CD4-positive, alpha-beta T cell (primary cell): ENCODE measurements around the gene SH3BGR. TPM values are rescaled to one million over a fixed set of nuclear protein-coding genes. Genes with fewer than 3 reads are reported as not detected.

ENCODE experiments used
- ATAC-seq: fragments of 200-7000 bp; cut with Tn5 transposase; one replicate; pipeline ENCODE4 v1.10.0; 2022; ENCODE audit warnings: mild to moderate bottlenecking; ENCODE audit not compliant: poor library complexity
- CTCF ChIA-PET: fragments of 350-600 bp; sonication (Branson Sonifier 250); formaldehyde crosslinking; loops from one replicate; lab custom pipeline; 2021; ENCODE audit warnings: antibody characterized with exemption, inconsistent platforms; lab: Charles Lee
- POLR2A ChIA-PET: fragments of 350-600 bp; sonication (Branson Sonifier 250); formaldehyde crosslinking; loops from one replicate; lab custom pipeline; 2021; ENCODE audit warnings: antibody characterized with exemption, inconsistent platforms; lab: Charles Lee
- DNase-seq, 14 experiments: peaks; one replicate each; pipeline ENCODE4 v3.0.0-alpha.2; 2013 to 2020; ENCODE audit warnings: mixed read lengths in 2 of 14
- H3K27ac ChIP-seq, 2 donors: one replicate each; pipeline versions ENCODE4 v1.5.1 to v1.7.0; 2013; ENCODE audit warnings: low read length in 2 of 2, low read depth in 1 of 2, mild to moderate bottlenecking in 1 of 2
- H3K27me3 ChIP-seq, 2 experiments: 1 replicate in 1 of 2; 2 replicates in 1 of 2; pipeline versions ENCODE4 v1.6.1 to v1.7.0; 2013; ENCODE audit warnings: low read length in 2 of 2, control low read depth in 1 of 2, mild to moderate bottlenecking in 1 of 2, moderate library complexity in 1 of 2; ENCODE audit not compliant: insufficient read depth in 2 of 2, control insufficient read depth in 1 of 2
- H3K36me3 ChIP-seq: one replicate; pipeline ENCODE4 v1.6.1; 2013; ENCODE audit warnings: low read length, control low read depth; ENCODE audit not compliant: insufficient read depth
- H3K4me1 ChIP-seq: one replicate; pipeline ENCODE4 v1.6.1; 2013; ENCODE audit warnings: low read length, control low read depth; ENCODE audit not compliant: insufficient read depth
- H3K4me3 ChIP-seq: one replicate; pipeline ENCODE4 v1.5.1; 2013; ENCODE audit warnings: mild to moderate bottlenecking, low read length, moderate library complexity
- H3K9me3 ChIP-seq, 2 experiments: 1 replicate in 1 of 2; 2 replicates in 1 of 2; pipeline versions ENCODE4 v1.6.1 to v1.7.0; 2013; ENCODE audit warnings: low read length in 2 of 2, mild to moderate bottlenecking in 2 of 2, control low read depth in 1 of 2, moderate library complexity in 1 of 2; ENCODE audit not compliant: control insufficient read depth in 1 of 2, insufficient read depth in 1 of 2
- H3K27ac Mint-ChIP-seq: one replicate; pipeline ENCODE4 v1.8.0; 2020; ENCODE audit warnings: mixed read lengths
- H3K27me3 Mint-ChIP-seq: one replicate; pipeline ENCODE4 v1.8.0; 2021; ENCODE audit warnings: mixed read lengths
- H3K36me3 Mint-ChIP-seq: one replicate; pipeline ENCODE4 v1.8.0; 2021; ENCODE audit warnings: low read depth, mixed read lengths
- H3K4me1 Mint-ChIP-seq: one replicate; pipeline ENCODE4 v1.8.0; 2021; ENCODE audit warnings: low read depth, mixed read lengths
- H3K4me3 Mint-ChIP-seq: one replicate; pipeline ENCODE4 v1.8.0; 2020; ENCODE audit warnings: mild to moderate bottlenecking, mixed read lengths
- H3K9me3 Mint-ChIP-seq: one replicate; pipeline ENCODE4 v1.8.0; 2020; ENCODE audit warnings: mixed read lengths
- CTCF ChIP-seq: fragments of 200-600 bp; IDR thresholded peaks from one replicate; pipeline ENCODE4 v1.8.0; 2022; ENCODE audit warnings: antibody characterized with exemption, mild to moderate bottlenecking
- intact Hi-C, 2 experiments: fragments of 100-400 bp; cut with DNase I in 1 of 2; cut with micrococcal nuclease in 1 of 2; formaldehyde crosslinking; loops; one replicate each; pipeline versions ENCODE4 v1.15.1 to v1.9.0; 2023 to 2025; cut with DNase I, micrococcal nuclease
- total RNA-seq, 174 experiments: library from RNA in 2 of 174; stranded (reverse) in 2 of 174; gene quantifications; one replicate each; pipeline ENCODE4 v1.2.3 and lab custom pipeline; 2021 to 2026

Gene SH3BGR
- total RNA-seq, 2 experiments from 2014 or later = 0.63 to 0.87 TPM

GRCh38 chr21:39523399-39523798, 71.6 kb downstream of the SH3BGR start:
- Histone ChIP-seq H3K36me3 (no peaks in the 10 kb centered on the region), H3K9me3 (no peaks in the 10 kb centered on the region), H3K4me1 (peaks cover under 1% of the 10 kb centered on the region), H3K27ac (no peak overlapping the region), H3K4me3 (no peak overlapping the region), H3K27me3 (peaks cover 0 to 3% of the 10 kb centered on the region in 2 experiments)
- Mint-ChIP-seq H3K4me3 (no peak overlapping the region), H3K4me1 (peaks cover 2% of the 10 kb centered on the region), H3K9me3 (no peaks in the 10 kb centered on the region), H3K27ac (no peak overlapping the region), H3K27me3 (peaks cover 18% of the 10 kb centered on the region), H3K36me3 (no peaks in the 10 kb centered on the region)
- CTCF ChIA-PET = no interaction called here
- ATAC-seq (no peak), DNase-seq (no peak)
- intact Hi-C loops = no loop called here
- POLR2A ChIA-PET = no interaction called here
- TF ChIP-seq CTCF = no peak

GRCh38 chr21:39523915-39524314, 72.1 kb downstream of the SH3BGR start:
- no peaks in the 10 kb centered on the region for H3K9me3 ChIP-seq
- no peak for ATAC-seq
- no peak overlapping the region for H3K27ac ChIP-seq
- H3K4me3 ChIP-seq = no peak overlapping the region
- no peak for DNase-seq
- Mint-ChIP-seq H3K27ac (no peak overlapping the region), H3K27me3 (peaks cover 21% of the 10 kb centered on the region), H3K4me3 (no peak overlapping the region), H3K4me1 (no peaks in the 10 kb centered on the region), H3K9me3 (no peaks in the 10 kb centered on the region), H3K36me3 (no peaks in the 10 kb centered on the region)
- no peaks in the 10 kb centered on the region for H3K4me1 ChIP-seq
- intact Hi-C loops = no loop called here
- no peaks in the 10 kb centered on the region for H3K36me3 ChIP-seq
- H3K27me3 ChIP-seq = peaks cover 3% of the 10 kb centered on the region in 2 experiments
- POLR2A ChIA-PET = no interaction called here
- CTCF ChIA-PET = interaction anchor here (0.6 kb wide), 1 partner anchor 63 kb away, joined by 4 read pairs; no protein-coding TSS in a partner anchor
- no peak for TF ChIP-seq CTCF

- intact Hi-C loops = no loop called here
- H3K9me3 ChIP-seq = no peaks in the 10 kb centered on the region
- CTCF ChIA-PET = no interaction called here
- no peak for ATAC-seq
- no peaks in the 10 kb centered on the region for H3K36me3 Mint-ChIP-seq
- H3K36me3 ChIP-seq = no peaks in the 10 kb centered on the region
- H3K27me3 ChIP-seq = peaks cover 3 to 5% of the 10 kb centered on the region in 2 experiments
- no peaks in the 10 kb centered on the region for H3K4me1 ChIP-seq
- no peak for TF ChIP-seq CTCF
- H3K27me3 Mint-ChIP-seq = peaks cover 29% of the 10 kb centered on the region
- H3K4me1 Mint-ChIP-seq = no peaks in the 10 kb centered on the region
- H3K27ac Mint-ChIP-seq = no peak overlapping the region
- no peak for DNase-seq
- no peak overlapping the region for H3K4me3 ChIP-seq
- no peak overlapping the region for H3K27ac ChIP-seq
- POLR2A ChIA-PET = interaction anchor here (0.6 kb wide), 1 partner anchor 43 kb away, joined by 3 read pairs; no protein-coding TSS in a partner anchor
- no peaks in the 10 kb centered on the region for H3K9me3 Mint-ChIP-seq
- H3K4me3 Mint-ChIP-seq = no peak overlapping the region
Observed at GRCh38 chr21:39525129-39525528, 73.4 kb downstream of the SH3BGR start.
